Measurements from ENCODE around the gene ANKRD23.

Gene ANKRD23

DNA sequence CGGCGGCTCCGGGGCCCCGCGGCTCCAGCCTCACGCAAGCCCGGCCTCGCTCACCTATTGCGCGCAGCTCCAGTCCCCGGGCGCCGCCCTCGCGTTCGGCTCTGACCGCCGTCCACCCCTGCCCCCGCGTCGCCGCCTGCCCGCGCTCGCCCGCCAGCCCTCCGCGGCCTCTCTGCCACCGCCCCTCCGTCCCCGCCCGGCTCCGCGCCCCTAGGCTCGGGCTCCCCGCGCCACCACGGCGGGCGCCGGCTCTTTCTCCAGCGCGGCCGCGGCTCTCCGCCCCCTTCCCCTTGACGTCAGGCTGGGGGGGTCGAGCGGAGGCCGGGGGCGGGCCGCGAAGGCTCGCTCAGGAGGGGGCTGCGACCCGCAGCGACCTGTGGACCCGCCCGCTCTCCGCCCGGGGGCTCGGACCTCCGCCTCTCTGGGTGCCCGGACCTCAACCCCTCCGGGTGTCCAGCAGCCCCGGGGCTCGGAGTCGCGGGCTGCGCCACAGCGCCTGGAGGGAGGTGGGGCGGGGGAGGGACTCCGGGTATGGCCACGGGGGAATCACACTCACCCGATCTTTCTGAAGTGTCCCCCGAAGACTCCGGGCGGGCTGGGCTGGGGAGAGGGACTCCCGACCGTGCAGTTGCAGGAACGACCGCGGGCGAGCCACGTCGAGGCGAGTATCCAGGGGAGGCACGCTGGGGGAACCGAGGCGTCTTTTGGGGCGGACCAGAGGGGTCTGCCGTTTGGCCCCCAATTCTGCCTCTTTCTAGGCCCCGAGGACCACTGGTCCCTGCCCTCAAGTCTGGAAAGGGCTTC lies 26.2 kb upstream of the ANKRD23 start, which contains the start of gene SEMA4C:
Gene SEMA4C, minus strand, starts transcription at position 259 of the 804 bp plus-strand sequence. CDS start 2,194 bp downstream, outside the sequence.
- TF ChIP-seq, protein P1, sequence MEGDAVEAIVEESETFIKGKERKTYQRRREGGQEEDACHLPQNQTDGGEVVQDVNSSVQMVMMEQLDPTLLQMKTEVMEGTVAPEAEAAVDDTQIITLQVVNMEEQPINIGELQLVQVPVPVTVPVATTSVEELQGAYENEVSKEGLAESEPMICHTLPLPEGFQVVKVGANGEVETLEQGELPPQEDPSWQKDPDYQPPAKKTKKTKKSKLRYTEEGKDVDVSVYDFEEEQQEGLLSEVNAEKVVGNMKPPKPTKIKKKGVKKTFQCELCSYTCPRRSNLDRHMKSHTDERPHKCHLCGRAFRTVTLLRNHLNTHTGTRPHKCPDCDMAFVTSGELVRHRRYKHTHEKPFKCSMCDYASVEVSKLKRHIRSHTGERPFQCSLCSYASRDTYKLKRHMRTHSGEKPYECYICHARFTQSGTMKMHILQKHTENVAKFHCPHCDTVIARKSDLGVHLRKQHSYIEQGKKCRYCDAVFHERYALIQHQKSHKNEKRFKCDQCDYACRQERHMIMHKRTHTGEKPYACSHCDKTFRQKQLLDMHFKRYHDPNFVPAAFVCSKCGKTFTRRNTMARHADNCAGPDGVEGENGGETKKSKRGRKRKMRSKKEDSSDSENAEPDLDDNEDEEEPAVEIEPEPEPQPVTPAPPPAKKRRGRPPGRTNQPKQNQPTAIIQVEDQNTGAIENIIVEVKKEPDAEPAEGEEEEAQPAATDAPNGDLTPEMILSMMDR (IDR thresholded peaks at IDR 0.05; ENCODE audit: insufficient read depth, low read length, poor library complexity, severe bottlenecking) = no peak
- Histone ChIP-seq H3K36me3 (ENCODE audit: control insufficient read depth, insufficient read depth, low read length) (peaks cover 7% of the 10 kb centered on the region), H3K27me3 (replicated peaks; ENCODE audit: control insufficient read depth, insufficient read depth, low read length) (no peaks in the 10 kb centered on the region), H3K4me3 (replicated peaks; ENCODE audit: low read depth, low read length) (peak within 1 kb of the TSS; percentile 63)
- peak; percentile 46 for DNase-seq (ENCODE audit: extremely low read depth, insufficient read length)

DNA sequence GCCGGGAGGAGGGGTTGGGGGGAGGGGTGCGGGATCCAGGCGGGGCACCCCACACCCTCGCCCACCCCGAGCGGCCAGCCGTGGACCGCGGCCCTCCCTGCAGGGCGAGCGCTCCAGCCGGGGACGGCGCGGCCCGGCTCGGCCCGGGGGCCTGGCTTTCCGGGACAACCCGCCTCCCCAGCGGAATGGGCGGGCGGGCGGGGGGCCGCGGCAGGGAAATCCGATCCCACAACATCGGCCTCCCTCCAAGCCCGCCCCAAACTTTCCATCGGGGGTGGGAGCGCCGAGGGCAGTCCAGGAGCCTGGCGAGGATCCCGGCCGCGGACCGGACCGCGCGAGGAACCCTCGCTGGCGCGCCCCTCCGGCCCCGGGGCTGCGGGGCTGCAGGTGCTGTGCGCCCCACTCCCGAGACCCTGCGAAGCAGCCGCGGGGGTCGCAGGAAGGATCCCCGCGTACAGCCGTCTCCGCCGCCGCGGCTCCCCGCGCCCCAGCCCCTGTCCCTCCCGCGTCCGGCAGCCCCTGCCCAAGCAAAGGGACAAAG lies 25.5 kb upstream of the ANKRD23 start:
- Histone ChIP-seq H3K4me3 (replicated peaks; ENCODE audit: low read depth, low read length) (peak overlapping the region; percentile 63), H3K27me3 (replicated peaks; ENCODE audit: control insufficient read depth, insufficient read depth, low read length) (no peaks in the 10 kb centered on the region), H3K36me3 (ENCODE audit: control insufficient read depth, insufficient read depth, low read length) (peaks cover 9% of the 10 kb centered on the region)
- DNase-seq (ENCODE audit: extremely low read depth, insufficient read length) = no peak
- TF ChIP-seq, protein P1 (IDR thresholded peaks at IDR 0.05; ENCODE audit: insufficient read depth, low read length, poor library complexity, severe bottlenecking) = no peak

DNA sequence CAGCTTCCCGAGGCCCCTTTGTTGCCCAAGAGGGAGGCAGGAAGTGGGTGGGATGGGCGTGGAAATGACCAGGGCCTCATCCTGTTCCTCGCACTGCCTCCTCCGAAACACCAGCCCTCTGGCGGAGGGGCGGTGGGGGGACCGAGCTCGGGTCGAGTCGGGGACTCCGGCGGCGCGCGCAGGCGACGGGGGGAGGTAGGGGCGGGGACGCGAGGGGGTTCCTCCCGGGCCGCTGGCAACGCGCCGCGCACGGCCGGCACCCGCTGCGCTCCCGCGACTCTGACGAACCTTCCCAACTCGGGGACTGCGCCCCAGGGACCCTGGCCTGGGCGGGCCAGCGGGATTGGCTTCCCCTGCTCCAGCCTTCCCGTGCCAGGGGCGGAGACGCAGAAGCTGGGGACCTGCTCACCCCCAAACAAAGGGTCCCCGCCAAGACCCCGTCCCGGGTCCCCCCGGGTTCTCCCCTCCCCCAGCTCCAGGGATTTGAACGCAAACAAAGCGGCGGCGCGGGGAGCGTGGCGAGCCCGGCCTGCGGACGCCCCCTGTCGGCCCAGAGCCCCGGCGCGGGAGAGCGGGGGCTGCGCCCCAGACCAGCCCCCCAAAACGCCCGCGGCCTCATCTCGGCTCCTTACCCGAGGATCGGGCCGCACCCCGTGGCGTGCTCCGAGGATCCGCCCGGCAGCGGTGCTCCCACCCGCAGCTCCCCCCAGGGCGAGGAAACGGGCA lies 24.9 kb upstream of the ANKRD23 start:
- peak; percentile 84 for DNase-seq (ENCODE audit: extremely low read depth, insufficient read length)
- TF ChIP-seq, protein P1 (IDR thresholded peaks at IDR 0.05; ENCODE audit: insufficient read depth, low read length, poor library complexity, severe bottlenecking) = peak; percentile 48
- H3K36me3 ChIP-seq (ENCODE audit: control insufficient read depth, insufficient read depth, low read length) = peaks cover 11% of the 10 kb centered on the region

DNA sequence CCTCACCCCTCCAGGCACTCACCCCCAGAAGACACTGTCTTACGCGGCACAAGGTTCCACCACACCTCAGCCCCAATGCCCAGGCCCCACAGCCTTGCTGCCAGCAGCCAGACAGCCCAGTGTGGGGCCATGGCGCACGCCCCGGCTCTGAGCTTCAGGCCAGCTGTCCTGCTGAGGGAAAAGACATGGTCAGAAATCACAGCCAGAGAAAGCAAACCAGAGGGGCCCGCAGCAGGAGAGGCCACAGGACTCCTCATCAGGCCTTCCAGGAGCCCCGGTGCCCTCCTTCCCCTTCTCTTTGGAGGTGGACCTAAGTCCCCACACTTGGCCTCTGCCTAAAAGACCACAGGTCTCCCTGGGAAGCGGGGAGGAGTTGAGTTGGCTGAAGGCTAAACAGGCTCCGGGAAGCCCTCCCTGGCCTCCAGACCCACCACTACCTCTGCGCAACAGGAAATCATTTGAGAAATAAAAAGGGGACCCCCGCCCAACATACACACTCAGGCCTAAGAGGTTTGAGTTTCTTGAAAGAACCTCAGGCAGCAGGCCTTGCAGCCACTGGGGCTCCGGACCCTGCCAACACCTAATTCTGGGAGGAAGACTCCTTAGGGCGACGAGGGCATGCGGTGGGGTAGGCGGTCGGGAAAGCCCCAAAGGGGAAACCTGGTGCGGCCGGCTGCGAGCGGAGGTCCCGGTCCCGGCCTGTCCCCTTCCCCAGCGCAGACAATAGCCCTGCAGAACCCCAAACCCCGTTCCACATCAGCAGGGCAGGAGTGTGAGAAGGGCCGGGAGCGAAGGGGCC lies 24.1 kb upstream of the ANKRD23 start:
- no peaks in the 10 kb centered on the region for H3K27me3 ChIP-seq (replicated peaks; ENCODE audit: control insufficient read depth, insufficient read depth, low read length)

More for the DNA sequence above, 24.9 kb upstream of the ANKRD23 start:
- H3K4me3 ChIP-seq (replicated peaks; ENCODE audit: low read depth, low read length) = peak overlapping the region; percentile 63
- no peaks in the 10 kb centered on the region for H3K27me3 ChIP-seq (replicated peaks; ENCODE audit: control insufficient read depth, insufficient read depth, low read length)

More for the DNA sequence above, 24.1 kb upstream of the ANKRD23 start:
- TF ChIP-seq, protein P1 (IDR thresholded peaks at IDR 0.05; ENCODE audit: insufficient read depth, low read length, poor library complexity, severe bottlenecking) = no peak
- Histone ChIP-seq H3K36me3 (ENCODE audit: control insufficient read depth, insufficient read depth, low read length) (peaks cover 18% of the 10 kb centered on the region), H3K4me3 (replicated peaks; ENCODE audit: low read depth, low read length) (peak overlapping the region; percentile 63)
- no peak for DNase-seq (ENCODE audit: extremely low read depth, insufficient read length)
